Calu3 (cell line): ENCODE results near the gene GABBR1. TPM values are rescaled to one million over a fixed set of nuclear protein-coding genes. Genes with fewer than 3 reads are reported as not detected.

ENCODE experiments used
- BruUV-seq: library from RNA; stranded (reverse); fragments of 400-500 nt; replicated peaks from 2 replicates; lab custom pipeline; 2021; lab: Mats Ljungman, UMichigan
- CTCF ChIA-PET: fragments of 300-600 bp; sonication (Branson Sonifier 250); formaldehyde crosslinking; loops from one replicate; lab custom pipeline; 2022; ENCODE audit warnings: antibody characterized with exemption; lab: Charles Lee
- DNase-seq: peaks from one replicate; pipeline ENCODE4 v3.0.0; 2022
- H3K27ac Mint-ChIP-seq: one replicate; pipeline ENCODE4 v1.8.0; 2022; ENCODE audit warnings: mixed read lengths; ENCODE audit not compliant: unreplicated experiment
- H3K27me3 Mint-ChIP-seq: one replicate; pipeline ENCODE4 v1.8.0; 2022; ENCODE audit warnings: mixed read lengths; ENCODE audit not compliant: unreplicated experiment
- H3K36me3 Mint-ChIP-seq: one replicate; pipeline ENCODE4 v1.8.0; 2022; ENCODE audit warnings: mild to moderate bottlenecking, moderate library complexity, mixed read lengths; ENCODE audit not compliant: insufficient read depth, unreplicated experiment
- H3K4me1 Mint-ChIP-seq: one replicate; pipeline ENCODE4 v1.8.0; 2022; ENCODE audit warnings: mild to moderate bottlenecking, low read depth, mixed read lengths; ENCODE audit not compliant: unreplicated experiment
- H3K4me3 Mint-ChIP-seq: one replicate; pipeline ENCODE4 v1.8.0; 2022; ENCODE audit warnings: mild to moderate bottlenecking, low read depth, moderate library complexity, mixed read lengths; ENCODE audit not compliant: unreplicated experiment
- H3K9me3 Mint-ChIP-seq: one replicate; pipeline ENCODE4 v1.8.0; 2022; ENCODE audit warnings: low read depth, mixed read lengths; ENCODE audit not compliant: unreplicated experiment
- intact Hi-C: fragments of 100-400 bp; cut with micrococcal nuclease; formaldehyde crosslinking; loops from one replicate; pipeline ENCODE4 v1.10.0; 2022; ENCODE audit not compliant: unreplicated experiment
- total RNA-seq: library from RNA; stranded (reverse); gene quantifications from 2 replicates; pipeline ENCODE4 v1.2.3, GENCODE V29; 2022
- TF ChIP-seq, protein P1 (sequence below): fragments of 200-600 bp; IDR thresholded peaks from one replicate; pipeline ENCODE4 v1.8.0; 2022; ENCODE audit warnings: antibody characterized with exemption; ENCODE audit not compliant: unreplicated experiment

Gene GABBR1
- total RNA-seq, 1 experiment from 2014 or later: 42.2 TPM

DNA sequence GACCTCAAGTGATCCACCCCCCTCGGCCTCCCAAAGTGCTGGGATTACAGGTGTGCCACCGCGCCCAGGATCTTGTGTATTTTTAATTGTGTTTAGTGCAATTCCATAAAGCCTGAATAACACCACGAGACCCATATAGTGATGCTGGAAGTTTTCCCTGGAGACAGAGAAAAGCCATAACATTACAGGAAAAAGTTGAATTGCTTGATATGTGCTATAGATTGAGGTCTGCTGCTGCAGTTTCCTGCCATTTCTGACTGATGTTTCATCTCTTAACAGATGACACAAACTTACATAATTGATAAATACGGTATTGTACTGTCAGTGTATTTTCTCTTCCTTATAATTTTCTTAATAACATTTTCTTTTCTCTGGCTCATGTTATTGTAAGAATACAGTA lies 66.1 kb downstream of the GABBR1 start:
- Mint-ChIP-seq H3K9me3 (peaks cover 10% of the 10 kb centered on the region), H3K4me1 (peaks cover 10% of the 10 kb centered on the region), H3K27ac (no peak overlapping the region), H3K27me3 (no peaks in the 10 kb centered on the region), H3K4me3 (no peak overlapping the region), H3K36me3 (no peaks in the 10 kb centered on the region)
- TF ChIP-seq, protein P1, sequence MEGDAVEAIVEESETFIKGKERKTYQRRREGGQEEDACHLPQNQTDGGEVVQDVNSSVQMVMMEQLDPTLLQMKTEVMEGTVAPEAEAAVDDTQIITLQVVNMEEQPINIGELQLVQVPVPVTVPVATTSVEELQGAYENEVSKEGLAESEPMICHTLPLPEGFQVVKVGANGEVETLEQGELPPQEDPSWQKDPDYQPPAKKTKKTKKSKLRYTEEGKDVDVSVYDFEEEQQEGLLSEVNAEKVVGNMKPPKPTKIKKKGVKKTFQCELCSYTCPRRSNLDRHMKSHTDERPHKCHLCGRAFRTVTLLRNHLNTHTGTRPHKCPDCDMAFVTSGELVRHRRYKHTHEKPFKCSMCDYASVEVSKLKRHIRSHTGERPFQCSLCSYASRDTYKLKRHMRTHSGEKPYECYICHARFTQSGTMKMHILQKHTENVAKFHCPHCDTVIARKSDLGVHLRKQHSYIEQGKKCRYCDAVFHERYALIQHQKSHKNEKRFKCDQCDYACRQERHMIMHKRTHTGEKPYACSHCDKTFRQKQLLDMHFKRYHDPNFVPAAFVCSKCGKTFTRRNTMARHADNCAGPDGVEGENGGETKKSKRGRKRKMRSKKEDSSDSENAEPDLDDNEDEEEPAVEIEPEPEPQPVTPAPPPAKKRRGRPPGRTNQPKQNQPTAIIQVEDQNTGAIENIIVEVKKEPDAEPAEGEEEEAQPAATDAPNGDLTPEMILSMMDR: no peak
- BruUV-seq: no TSS peak
- CTCF ChIA-PET: no interaction called here
- intact Hi-C loops: loop anchor here (10.0 kb wide), 1 partner anchor 102 kb away; no protein-coding TSS in a partner anchor
- DNase-seq: no peak

DNA sequence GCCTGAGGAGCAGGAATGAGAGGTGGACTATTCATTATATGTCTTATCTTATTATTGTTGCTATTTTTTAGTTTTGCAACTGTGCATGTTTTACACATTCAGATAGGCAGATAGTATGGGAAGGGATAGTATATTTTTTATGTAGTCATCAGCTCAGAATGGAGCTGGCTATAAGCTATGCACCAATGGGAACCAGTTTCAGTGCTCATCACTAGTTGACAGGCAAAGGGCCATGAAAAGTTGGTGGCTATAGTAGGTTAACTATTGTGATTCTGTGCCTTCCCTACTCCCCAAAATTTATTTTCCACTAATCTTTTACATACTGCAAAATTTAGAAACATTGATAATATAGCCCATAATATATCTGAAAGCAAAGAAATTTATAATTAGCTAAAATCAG lies 68.1 kb downstream of the GABBR1 start:
- H3K4me3 Mint-ChIP-seq: no peak overlapping the region
- H3K27me3 Mint-ChIP-seq: no peaks in the 10 kb centered on the region
- H3K36me3 Mint-ChIP-seq: no peaks in the 10 kb centered on the region
- peaks cover 14% of the 10 kb centered on the region for H3K9me3 Mint-ChIP-seq
- no peak for DNase-seq
- peaks cover 28% of the 10 kb centered on the region for H3K4me1 Mint-ChIP-seq
- no TSS peak for BruUV-seq
- H3K27ac Mint-ChIP-seq: no peak overlapping the region
- intact Hi-C loops: loop anchor here (10.0 kb wide), 1 partner anchor 100 kb away; no protein-coding TSS in a partner anchor
- CTCF ChIA-PET: no interaction called here
- TF ChIP-seq, protein P1: no peak

DNA sequence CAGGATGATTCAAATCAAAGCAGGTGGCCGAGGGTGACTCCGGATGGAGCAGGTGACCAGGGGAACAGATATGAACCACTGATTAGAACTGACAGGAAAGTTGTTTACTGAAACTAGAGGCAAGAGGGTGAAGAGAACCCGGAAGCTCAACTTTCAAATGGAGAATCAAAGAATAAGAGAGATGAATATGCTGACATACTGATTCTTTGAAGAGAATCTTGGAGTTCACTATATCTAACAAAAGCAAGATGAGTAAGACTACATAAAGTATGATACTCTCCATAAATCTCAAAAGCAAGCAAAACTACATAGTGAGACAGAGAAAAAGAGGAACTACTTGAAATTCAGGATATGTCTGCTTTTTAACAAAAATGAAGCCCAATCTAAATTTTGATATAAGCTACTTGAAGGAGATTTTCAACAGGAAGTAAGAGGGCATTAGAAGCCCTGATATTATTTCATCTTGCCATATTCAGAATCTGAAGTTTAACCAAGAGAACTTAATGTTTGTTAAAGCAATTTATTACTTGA lies 69.5 kb downstream of the GABBR1 start:
- BruUV-seq: no TSS peak
- Mint-ChIP-seq H3K27me3 (no peaks in the 10 kb centered on the region), H3K27ac (no peak overlapping the region), H3K9me3 (peaks cover 14% of the 10 kb centered on the region), H3K4me3 (no peak overlapping the region), H3K36me3 (peaks cover 5% of the 10 kb centered on the region), H3K4me1 (peaks cover 37% of the 10 kb centered on the region)
- intact Hi-C loops: loop anchor here (10.0 kb wide), 1 partner anchor 99 kb away; no protein-coding TSS in a partner anchor
- no peak for DNase-seq
- CTCF ChIA-PET: no interaction called here
- TF ChIP-seq, protein P1: no peak

DNA sequence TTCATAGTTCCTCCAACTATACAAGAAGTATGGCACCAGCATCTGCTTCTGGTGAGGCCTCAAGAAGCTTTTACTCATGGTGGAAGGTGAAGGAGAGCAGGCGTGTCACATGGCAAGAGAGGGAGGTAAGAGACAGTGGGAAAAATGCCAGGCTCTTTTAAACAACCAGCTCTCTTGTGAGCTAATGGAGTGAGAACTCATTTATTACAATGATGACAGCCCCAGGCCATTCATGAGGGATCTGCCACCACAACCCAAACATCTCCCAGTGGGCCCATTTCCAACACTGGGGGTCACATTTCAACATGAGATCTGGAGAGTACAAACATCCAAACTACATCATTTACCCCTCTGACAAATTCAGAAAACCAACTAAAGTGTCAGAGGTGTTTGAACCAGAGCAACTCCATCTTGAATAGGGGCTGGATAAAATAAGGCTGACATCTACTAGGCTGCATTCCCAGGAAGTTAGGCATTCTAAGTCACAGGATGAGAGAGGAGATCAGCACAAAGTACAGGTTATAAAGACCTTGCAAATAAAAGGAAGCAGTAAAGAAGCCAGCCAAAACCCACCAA lies 71.3 kb downstream of the GABBR1 start:
- TF ChIP-seq, protein P1: no peak
- intact Hi-C loops: loop anchor here (10.0 kb wide), 1 partner anchor 97 kb away; no protein-coding TSS in a partner anchor
- Mint-ChIP-seq H3K27me3 (no peaks in the 10 kb centered on the region), H3K4me1 (peaks cover 37% of the 10 kb centered on the region), H3K36me3 (peaks cover 5% of the 10 kb centered on the region), H3K27ac (peak overlapping the region; percentile 28), H3K9me3 (peaks cover 12% of the 10 kb centered on the region), H3K4me3 (no peak overlapping the region)
- DNase-seq: no peak
- BruUV-seq: no TSS peak
- CTCF ChIA-PET: no interaction called here
